ENCODE results near the gene MICB.

The MICB gene

GRCh38 chr6:31513456-31514165, 15.7 kb downstream of the MICB start:
- DNase-seq = no peak

- DNase-seq = no peak
Measured at GRCh38 chr6:31521835-31522234, 23.9 kb downstream of the MICB start.

GRCh38 chr6:31525553-31525931, 27.6 kb downstream of the MICB start:
- DNase-seq = no peak

GRCh38 chr6:31525932-31526591, 28.1 kb downstream of the MICB start:
- DNase-seq = no peak

- DNase-seq = no peak
Measured at GRCh38 chr6:31528307-31528777, 30.4 kb downstream of the MICB start.

GRCh38 chr6:31528821-31529328, 30.9 kb downstream of the MICB start, which contains the start of gene MCCD1:
MCCD1 (plus strand) TSS chr6:31528962; CDS start chr6:31529015, 53 bp downstream.
- DNase-seq = no peak

- no peak for DNase-seq
Measured at GRCh38 chr6:31529329-31530150, 31.6 kb downstream of the MICB start.

- DNase-seq = no peak
Measured at GRCh38 chr6:31530659-31531058, 32.7 kb downstream of the MICB start.

- no peak for DNase-seq
Measured at GRCh38 chr6:31531162-31531561, 33.2 kb downstream of the MICB start.

GRCh38 chr6:31531771-31532643, 34.1 kb downstream of the MICB start:
- no peak for DNase-seq

- DNase-seq = no peak
Measured at GRCh38 chr6:31532644-31533454, 34.9 kb downstream of the MICB start.

- no peak for DNase-seq
Measured at GRCh38 chr6:31533455-31533841, 35.5 kb downstream of the MICB start.

- DNase-seq = no peak
Measured at GRCh38 chr6:31534011-31534410, 36.1 kb downstream of the MICB start.

- no peak for DNase-seq
Measured at GRCh38 chr6:31534521-31535040, 36.6 kb downstream of the MICB start.

GRCh38 chr6:31535538-31536324, 37.8 kb downstream of the MICB start:
- DNase-seq = no peak

- no peak for DNase-seq
Measured at GRCh38 chr6:31538805-31539400, 41.0 kb downstream of the MICB start.

- no peak for DNase-seq
Measured at GRCh38 chr6:31540640-31541039, 42.7 kb downstream of the MICB start.

- peak; percentile 48 for DNase-seq
Measured at GRCh38 chr6:31541059-31541657, 43.2 kb downstream of the MICB start.

All from activated T-cell treated with anti-CD3 and anti-CD28 coated beads for 4 hours (primary cell).